ENCODE results near the gene TMEM132D.

DNA sequence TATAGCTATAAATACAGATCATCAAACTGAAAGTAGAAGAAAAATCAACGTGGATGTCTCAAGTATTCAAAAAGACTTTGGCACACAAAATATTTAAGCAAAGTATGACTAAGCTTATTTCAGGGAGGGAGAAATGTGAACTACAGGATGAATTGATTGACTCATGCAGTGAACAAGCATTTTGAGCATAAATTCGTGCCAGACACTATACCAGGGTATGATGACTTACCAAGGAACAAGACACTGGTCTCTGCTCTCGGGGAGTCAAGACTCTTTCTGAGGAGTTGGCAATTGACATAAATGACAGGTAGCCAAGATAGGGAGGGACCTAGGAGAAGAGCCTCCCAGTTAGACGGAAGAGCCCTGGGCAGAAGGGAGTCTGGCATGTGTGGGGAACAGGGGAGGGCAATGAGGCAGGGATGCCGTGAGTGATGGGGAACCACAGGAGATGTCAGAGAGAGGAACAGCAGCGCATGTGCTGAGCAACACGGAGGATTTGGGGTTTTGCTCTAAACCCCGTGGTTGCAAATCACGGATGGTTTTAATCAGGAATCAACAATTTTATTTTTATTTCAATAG lies 115.2 kb downstream of the TMEM132D start:
- TF ChIP-seq CTCF (IDR thresholded peaks at IDR 0.05; ENCODE audit: poor library complexity) (no peak), EZH2 (IDR thresholded peaks at IDR 0.05; ENCODE audit: borderline replicate concordance) (no peak), EZH2phosphoT487 (IDR thresholded peaks at IDR 0.05; ENCODE audit: low read depth, severe bottlenecking, unreplicated experiment) (no peak)
